HepG2 (cell line): ENCODE measurements around the gene ZPR1. TPM values are rescaled to one million over a fixed set of nuclear protein-coding genes. Genes with fewer than 3 reads are reported as not detected.
A peak's percentile ranks its signal among the peaks of the same experiment; 100 is the strongest.

ENCODE experiments used
- GLI4 ChIP-seq: sonication (generic); formaldehyde crosslinking; IDR thresholded peaks from 2 replicates; pipeline ENCODE4 v1.5.1; 2020; ENCODE audit warnings: missing genetic modification reagents, mild to moderate bottlenecking, moderate library complexity, borderline replicate concordance
- HIVEP1 ChIP-seq: sonication (generic); formaldehyde crosslinking; IDR thresholded peaks from 2 replicates; pipeline ENCODE4 v1.4.0; 2020; ENCODE audit warnings: mild to moderate bottlenecking, missing genetic modification reagents
- ISL2 ChIP-seq: sonication (generic); formaldehyde crosslinking; IDR thresholded peaks from 2 replicates; pipeline ENCODE4 v1.5.0; 2020; ENCODE audit warnings: missing genetic modification reagents
- NFYB ChIP-seq: sonication (generic); formaldehyde crosslinking; IDR thresholded peaks from 2 replicates; pipeline ENCODE4 v1.4.0; 2020; ENCODE audit warnings: missing genetic modification reagents
- NR3C1 ChIP-seq: sonication (generic); formaldehyde crosslinking; IDR thresholded peaks from 2 replicates; pipeline ENCODE4 v1.4.0; 2020; ENCODE audit warnings: missing genetic modification reagents
- RORA ChIP-seq: sonication (generic); formaldehyde crosslinking; IDR thresholded peaks from 2 replicates; pipeline ENCODE4 v1.5.0; 2020; ENCODE audit warnings: mild to moderate bottlenecking, missing genetic modification reagents, moderate library complexity
- STAT5B ChIP-seq: sonication (generic); formaldehyde crosslinking; IDR thresholded peaks from 2 replicates; pipeline ENCODE4 v1.4.0; 2020; ENCODE audit warnings: missing genetic modification reagents
- SUZ12 ChIP-seq: fragments of 150-350 bp; IDR thresholded peaks from 2 replicates; pipeline ENCODE4 v1.6.1; 2014; ENCODE audit warnings: low read depth, low read length
- ZFYVE20 ChIP-seq: sonication (generic); formaldehyde crosslinking; IDR thresholded peaks from 2 replicates; pipeline ENCODE4 v1.8.0; 2023; ENCODE audit warnings: low read depth, mild to moderate bottlenecking, moderate library complexity, missing genetic modification reagents, borderline replicate concordance
- ZNF17 ChIP-seq: sonication (generic); formaldehyde crosslinking; IDR thresholded peaks from 2 replicates; pipeline ENCODE4 v1.5.0; 2020; ENCODE audit warnings: mild to moderate bottlenecking, missing genetic modification reagents
- ZNF260 ChIP-seq: sonication (generic); formaldehyde crosslinking; IDR thresholded peaks from 2 replicates; pipeline ENCODE4 v1.4.0; 2020; ENCODE audit warnings: missing genetic modification reagents, low read depth, mild to moderate bottlenecking, borderline replicate concordance
- ZNF451 ChIP-seq: sonication (generic); formaldehyde crosslinking; IDR thresholded peaks from 2 replicates; pipeline ENCODE4 v1.5.0; 2020; ENCODE audit warnings: mild to moderate bottlenecking, missing genetic modification reagents
- ZNF549 ChIP-seq: sonication (generic); formaldehyde crosslinking; IDR thresholded peaks from 2 replicates; pipeline ENCODE4 v1.5.0; 2020; ENCODE audit warnings: missing genetic modification reagents
- ZNF773 ChIP-seq: sonication (generic); formaldehyde crosslinking; IDR thresholded peaks from 2 replicates; pipeline ENCODE4 v1.4.0; 2020; ENCODE audit warnings: missing genetic modification reagents, borderline replicate concordance
- ZSCAN22 ChIP-seq: sonication (generic); formaldehyde crosslinking; IDR thresholded peaks from 2 replicates; pipeline ENCODE4 v1.4.0; 2020; ENCODE audit warnings: mild to moderate bottlenecking, missing genetic modification reagents
- polyA plus RNA-seq, 8 experiments: library from polyadenylated mRNA; depleted of rRNA in 3 of 8; stranded (reverse) in 7 of 8; unstranded in 1 of 8; fragments of >200 nt; fragmentation: Illumina TruSeq in 4 of 8; extraction: Trizol in 4 of 8; gene quantifications; 2 replicates each; pipeline versions ENCODE4 v1.2.1 to v1.2.3, GENCODE V29; 2011 to 2016; ENCODE audit warnings: low read depth in 4 of 8, missing spikeins in 1 of 8, mixed read lengths in 1 of 8; ENCODE audit not compliant: insufficient read depth in 1 of 8
- total RNA-seq, 5 experiments: library from RNA; depleted of rRNA; stranded (reverse); fragments of >200 nt; fragmentation: Illumina TruSeq; extraction: Trizol; gene quantifications; 2 replicates each; pipeline ENCODE4 v1.2.3, GENCODE V29; 2016; ENCODE audit warnings: low read depth in 1 of 5
- TF ChIP-seq, protein P1 (sequence below): sonication (generic); formaldehyde crosslinking; IDR thresholded peaks from 2 replicates; pipeline ENCODE4 v1.4.0; 2020; ENCODE audit warnings: missing genetic modification reagents, borderline replicate concordance
- TF ChIP-seq, protein P2 (sequence below): sonication (generic); formaldehyde crosslinking; IDR thresholded peaks from 2 replicates; pipeline ENCODE4 v1.8.0; 2022; ENCODE audit warnings: mild to moderate bottlenecking, missing genetic modification reagents
- TF ChIP-seq, protein P3 (sequence below): IDR thresholded peaks from 2 replicates; pipeline ENCODE4 v1.6.1; 2016; ENCODE audit warnings: control low read depth
- TF ChIP-seq, protein P4 (sequence below): sonication (generic); formaldehyde crosslinking; IDR thresholded peaks from 2 replicates; pipeline ENCODE4 v1.4.0; 2020; ENCODE audit warnings: mild to moderate bottlenecking, missing genetic modification reagents, borderline replicate concordance

Gene ZPR1
- total and polyA plus RNA-seq, 2 of the 13 experiments (the other 11 are each of a cell fraction or from before 2014, with no cell fraction given), result 40.0 to 79.3 TPM

DNA sequence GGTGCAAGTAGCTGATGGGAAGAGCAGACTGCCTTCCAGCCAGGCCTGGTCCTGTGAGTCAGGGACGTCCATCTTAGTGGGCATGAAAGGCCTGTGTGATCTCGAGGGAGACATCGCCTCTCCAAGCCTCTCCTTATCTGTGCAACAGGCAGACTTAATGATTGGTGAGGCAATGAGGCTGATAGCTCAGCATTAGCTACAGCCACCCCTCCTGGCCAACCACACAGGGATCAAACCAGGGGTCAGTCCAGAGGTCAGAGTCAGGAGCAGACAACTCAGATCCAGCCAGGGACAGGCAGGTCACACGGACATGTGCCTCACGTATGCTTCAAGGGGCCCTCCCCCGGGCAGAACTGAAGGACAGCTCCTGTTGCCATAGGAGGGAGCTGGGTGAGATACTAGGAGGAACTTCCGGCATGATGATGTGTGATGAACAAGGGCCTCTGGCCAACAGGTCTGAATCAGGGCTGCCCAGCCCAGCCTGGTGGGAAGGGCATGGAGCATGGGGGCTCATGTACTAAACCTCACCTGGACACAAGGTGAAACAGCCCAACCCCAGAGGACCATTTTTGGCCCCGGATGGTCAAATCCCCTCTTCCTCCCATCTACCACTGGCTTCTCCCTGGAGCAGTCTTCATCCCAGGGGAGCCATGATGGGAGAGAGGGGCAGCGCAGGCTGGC is 39.1 kb upstream of the ZPR1 start (continued):
- TF ChIP-seq, protein P1, sequence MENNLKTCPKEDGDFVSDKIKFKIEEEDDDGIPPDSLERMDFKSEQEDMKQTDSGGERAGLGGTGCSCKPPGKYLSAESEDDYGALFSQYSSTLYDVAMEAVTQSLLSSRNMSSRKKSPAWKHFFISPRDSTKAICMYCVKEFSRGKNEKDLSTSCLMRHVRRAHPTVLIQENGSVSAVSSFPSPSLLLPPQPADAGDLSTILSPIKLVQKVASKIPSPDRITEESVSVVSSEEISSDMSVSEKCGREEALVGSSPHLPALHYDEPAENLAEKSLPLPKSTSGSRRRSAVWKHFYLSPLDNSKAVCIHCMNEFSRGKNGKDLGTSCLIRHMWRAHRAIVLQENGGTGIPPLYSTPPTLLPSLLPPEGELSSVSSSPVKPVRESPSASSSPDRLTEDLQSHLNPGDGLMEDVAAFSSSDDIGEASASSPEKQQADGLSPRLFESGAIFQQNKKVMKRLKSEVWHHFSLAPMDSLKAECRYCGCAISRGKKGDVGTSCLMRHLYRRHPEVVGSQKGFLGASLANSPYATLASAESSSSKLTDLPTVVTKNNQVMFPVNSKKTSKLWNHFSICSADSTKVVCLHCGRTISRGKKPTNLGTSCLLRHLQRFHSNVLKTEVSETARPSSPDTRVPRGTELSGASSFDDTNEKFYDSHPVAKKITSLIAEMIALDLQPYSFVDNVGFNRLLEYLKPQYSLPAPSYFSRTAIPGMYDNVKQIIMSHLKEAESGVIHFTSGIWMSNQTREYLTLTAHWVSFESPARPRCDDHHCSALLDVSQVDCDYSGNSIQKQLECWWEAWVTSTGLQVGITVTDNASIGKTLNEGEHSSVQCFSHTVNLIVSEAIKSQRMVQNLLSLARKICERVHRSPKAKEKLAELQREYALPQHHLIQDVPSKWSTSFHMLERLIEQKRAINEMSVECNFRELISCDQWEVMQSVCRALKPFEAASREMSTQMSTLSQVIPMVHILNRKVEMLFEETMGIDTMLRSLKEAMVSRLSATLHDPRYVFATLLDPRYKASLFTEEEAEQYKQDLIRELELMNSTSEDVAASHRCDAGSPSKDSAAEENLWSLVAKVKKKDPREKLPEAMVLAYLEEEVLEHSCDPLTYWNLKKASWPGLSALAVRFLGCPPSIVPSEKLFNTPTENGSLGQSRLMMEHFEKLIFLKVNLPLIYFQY (CRISPR knock-in tag), result peak; percentile 85
- TF ChIP-seq ZSCAN22 (CRISPR knock-in tag) (no peak; the same call in 1 of the 2 replicates), SUZ12 (no peak), NR3C1 (no peak), ZNF17 (no peak), RORA (CRISPR knock-in tag) (no peak), ZNF451 (CRISPR knock-in tag) (no peak; the same call in 1 of the 2 replicates), ZFYVE20 (CRISPR knock-in tag) (no peak), NFYB (CRISPR knock-in tag) (peak; percentile 72), ZNF549 (CRISPR knock-in tag) (no peak), HIVEP1 (CRISPR knock-in tag) (peak; percentile 85), STAT5B (CRISPR knock-in tag) (no peak), GLI4 (CRISPR knock-in tag) (no peak), ZNF773 (CRISPR knock-in tag) (no peak), ZNF260 (CRISPR knock-in tag) (no peak), ISL2 (peak; percentile 79; the same call in 1 of the 2 replicates)
- TF ChIP-seq, protein P2, sequence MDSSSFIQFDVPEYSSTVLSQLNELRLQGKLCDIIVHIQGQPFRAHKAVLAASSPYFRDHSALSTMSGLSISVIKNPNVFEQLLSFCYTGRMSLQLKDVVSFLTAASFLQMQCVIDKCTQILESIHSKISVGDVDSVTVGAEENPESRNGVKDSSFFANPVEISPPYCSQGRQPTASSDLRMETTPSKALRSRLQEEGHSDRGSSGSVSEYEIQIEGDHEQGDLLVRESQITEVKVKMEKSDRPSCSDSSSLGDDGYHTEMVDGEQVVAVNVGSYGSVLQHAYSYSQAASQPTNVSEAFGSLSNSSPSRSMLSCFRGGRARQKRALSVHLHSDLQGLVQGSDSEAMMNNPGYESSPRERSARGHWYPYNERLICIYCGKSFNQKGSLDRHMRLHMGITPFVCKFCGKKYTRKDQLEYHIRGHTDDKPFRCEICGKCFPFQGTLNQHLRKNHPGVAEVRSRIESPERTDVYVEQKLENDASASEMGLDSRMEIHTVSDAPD (CRISPR knock-in tag), result peak; percentile 77; the same call in 1 of the 2 replicates
- TF ChIP-seq, protein P3, sequence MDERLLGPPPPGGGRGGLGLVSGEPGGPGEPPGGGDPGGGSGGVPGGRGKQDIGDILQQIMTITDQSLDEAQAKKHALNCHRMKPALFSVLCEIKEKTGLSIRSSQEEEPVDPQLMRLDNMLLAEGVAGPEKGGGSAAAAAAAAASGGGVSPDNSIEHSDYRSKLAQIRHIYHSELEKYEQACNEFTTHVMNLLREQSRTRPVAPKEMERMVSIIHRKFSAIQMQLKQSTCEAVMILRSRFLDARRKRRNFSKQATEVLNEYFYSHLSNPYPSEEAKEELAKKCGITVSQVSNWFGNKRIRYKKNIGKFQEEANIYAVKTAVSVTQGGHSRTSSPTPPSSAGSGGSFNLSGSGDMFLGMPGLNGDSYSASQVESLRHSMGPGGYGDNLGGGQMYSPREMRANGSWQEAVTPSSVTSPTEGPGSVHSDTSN (CRISPR knock-in tag), result peak; percentile 75
- TF ChIP-seq, protein P4, sequence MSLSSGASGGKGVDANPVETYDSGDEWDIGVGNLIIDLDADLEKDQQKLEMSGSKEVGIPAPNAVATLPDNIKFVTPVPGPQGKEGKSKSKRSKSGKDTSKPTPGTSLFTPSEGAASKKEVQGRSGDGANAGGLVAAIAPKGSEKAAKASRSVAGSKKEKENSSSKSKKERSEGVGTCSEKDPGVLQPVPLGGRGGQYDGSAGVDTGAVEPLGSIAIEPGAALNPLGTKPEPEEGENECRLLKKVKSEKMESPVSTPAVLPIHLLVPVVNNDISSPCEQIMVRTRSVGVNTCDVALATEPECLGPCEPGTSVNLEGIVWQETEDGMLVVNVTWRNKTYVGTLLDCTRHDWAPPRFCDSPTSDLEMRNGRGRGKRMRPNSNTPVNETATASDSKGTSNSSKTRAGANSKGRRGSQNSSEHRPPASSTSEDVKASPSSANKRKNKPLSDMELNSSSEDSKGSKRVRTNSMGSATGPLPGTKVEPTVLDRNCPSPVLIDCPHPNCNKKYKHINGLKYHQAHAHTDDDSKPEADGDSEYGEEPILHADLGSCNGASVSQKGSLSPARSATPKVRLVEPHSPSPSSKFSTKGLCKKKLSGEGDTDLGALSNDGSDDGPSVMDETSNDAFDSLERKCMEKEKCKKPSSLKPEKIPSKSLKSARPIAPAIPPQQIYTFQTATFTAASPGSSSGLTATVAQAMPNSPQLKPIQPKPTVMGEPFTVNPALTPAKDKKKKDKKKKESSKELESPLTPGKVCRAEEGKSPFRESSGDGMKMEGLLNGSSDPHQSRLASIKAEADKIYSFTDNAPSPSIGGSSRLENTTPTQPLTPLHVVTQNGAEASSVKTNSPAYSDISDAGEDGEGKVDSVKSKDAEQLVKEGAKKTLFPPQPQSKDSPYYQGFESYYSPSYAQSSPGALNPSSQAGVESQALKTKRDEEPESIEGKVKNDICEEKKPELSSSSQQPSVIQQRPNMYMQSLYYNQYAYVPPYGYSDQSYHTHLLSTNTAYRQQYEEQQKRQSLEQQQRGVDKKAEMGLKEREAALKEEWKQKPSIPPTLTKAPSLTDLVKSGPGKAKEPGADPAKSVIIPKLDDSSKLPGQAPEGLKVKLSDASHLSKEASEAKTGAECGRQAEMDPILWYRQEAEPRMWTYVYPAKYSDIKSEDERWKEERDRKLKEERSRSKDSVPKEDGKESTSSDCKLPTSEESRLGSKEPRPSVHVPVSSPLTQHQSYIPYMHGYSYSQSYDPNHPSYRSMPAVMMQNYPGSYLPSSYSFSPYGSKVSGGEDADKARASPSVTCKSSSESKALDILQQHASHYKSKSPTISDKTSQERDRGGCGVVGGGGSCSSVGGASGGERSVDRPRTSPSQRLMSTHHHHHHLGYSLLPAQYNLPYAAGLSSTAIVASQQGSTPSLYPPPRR (CRISPR knock-in tag), result peak; percentile 90
